Activated naive CD4-positive, alpha-beta T cell treated with Interleukin-2 at 50 U/mL for 16 hours (primary cell): ENCODE results near the gene HIPK4.
"Not testable (repeated sequence)": the region's sequence is repeated elsewhere in the genome, so short reads cannot be mapped to it uniquely, and the experiment has no call there.

Experiments
- DNase-seq: peaks from one replicate; pipeline ENCODE4 v3.0.0-alpha.2; 2020

HIPK4 gene

DNA sequence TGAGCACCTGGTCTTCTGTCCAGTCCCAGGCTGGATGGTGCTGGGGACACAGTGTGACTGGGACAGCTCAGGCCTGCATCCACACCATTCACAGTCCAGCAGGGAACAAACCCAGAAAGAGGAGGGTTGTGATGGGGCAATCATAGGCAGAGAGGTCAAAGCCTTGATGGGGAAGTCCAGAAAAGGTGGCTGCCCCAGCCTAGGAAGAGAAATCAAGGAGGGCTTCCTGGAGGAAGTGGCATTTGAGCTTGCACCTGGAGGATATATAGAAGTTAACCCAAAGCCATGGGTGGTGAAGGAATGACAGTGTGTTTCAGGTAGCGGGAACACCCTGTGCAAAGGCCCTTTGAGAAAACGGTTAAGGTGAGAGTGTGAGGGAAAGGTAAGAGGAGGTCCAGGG lies 25.8 kb upstream of the HIPK4 start:
- DNase-seq: no peak

DNA sequence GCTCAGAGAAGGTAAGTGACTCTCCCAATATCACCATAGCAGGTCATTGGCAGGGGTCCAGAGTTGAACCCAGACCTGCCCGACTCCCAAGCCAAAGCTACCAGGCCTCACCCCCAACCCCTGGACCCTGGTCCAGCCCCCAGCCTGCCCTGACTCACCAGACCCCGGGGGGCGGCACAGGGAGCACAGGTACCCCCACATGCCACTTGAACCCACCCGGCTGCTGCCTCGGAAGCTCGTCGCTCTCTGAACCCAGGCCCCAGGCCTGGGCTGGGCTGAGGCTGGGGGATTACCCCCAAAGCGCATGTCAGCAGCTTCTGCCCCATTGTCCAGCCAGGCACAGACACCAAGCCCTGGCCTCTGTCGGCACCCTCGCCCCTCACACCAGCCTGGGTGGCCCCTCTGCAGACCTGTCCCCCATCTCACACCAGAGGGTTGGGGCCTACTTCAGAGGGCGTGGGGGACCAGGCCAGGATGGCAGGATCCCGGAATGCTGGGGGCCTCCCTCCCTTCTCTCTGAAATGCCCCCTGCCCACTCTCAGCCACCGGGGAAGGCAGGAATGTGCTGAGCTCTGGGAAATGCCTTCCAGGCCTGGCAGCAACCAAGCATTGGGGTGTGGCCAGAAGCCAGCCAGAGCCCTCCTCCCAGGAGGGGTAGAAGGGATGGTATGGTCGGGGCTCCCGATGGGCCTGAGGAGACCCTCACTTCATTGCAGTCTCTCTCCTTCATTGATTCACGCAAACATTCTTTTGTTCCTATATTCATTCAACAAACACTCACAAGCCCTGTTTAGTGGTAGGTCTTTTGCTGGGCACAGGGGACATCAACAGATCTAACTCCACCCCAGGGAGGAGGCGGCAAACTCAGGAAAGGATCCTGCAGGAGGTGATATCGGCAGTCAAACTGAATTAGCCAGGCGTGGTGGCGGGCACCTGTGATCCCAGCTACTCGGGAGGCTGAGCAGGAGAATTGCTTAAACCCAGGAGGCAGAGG lies 24.9 kb upstream of the HIPK4 start:
- no peak for DNase-seq

DNA sequence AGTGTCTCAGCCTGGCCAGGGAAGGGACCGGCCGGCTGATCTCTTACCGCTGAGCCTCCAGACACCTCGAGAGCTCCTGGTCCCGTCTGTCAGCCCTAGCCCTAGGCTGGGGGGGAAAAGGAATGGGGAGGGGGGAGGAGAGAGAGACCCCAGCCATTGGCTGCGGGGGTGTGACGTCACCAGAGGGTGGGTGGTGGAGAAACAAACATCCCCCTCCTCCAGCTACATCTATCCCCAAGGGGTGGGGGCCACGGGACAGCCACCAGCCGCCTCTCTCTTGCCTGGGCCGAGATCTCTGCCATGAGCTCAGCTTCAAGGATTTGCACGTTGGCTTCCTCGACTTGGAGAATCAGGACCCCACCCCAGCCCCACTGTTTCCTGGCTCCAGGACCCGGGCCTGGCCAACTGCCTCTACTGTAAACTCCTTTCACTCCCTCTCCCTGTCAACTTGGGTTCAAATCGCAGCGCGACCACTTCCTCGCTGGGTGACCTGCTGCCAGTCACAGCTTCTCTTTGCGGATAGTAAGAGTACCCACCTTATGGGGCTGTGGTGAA lies 23.4 kb upstream of the HIPK4 start, which contains the start of gene PRX:
Gene PRX (minus strand): TSS at position 88 of the 555 bp plus-strand sequence. CDS start 5,446 bp downstream, outside the sequence.
- no peak for DNase-seq

GRCh38 chr19:40412866-40413265 lies 22.9 kb upstream of the HIPK4 start:
- no peak for DNase-seq

GRCh38 chr19:40411958-40412499 lies 22.0 kb upstream of the HIPK4 start:
- no peak for DNase-seq

GRCh38 chr19:40411125-40411842 lies 21.3 kb upstream of the HIPK4 start:
- no peak for DNase-seq

- DNase-seq: no peak
Measured at GRCh38 chr19:40410030-40410389, 20.0 kb upstream of the HIPK4 start.

DNA sequence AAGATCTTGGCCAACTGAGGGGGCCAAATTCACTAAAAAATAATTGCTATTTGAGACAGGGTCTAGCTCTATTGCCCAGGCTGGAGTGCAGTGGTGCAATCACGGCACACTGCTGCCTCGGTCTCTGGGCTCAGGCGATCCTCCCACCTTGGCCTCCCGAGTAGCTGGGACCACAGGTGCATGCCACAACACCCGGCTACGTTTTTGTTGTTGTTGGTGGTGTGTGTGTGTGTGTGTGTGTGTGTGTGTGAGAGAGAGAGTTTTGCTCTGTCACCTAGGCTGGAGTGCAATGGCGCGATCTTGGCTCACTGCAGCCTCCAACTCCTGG lies 18.6 kb upstream of the HIPK4 start:
- DNase-seq: not testable (repeated sequence)

DNA sequence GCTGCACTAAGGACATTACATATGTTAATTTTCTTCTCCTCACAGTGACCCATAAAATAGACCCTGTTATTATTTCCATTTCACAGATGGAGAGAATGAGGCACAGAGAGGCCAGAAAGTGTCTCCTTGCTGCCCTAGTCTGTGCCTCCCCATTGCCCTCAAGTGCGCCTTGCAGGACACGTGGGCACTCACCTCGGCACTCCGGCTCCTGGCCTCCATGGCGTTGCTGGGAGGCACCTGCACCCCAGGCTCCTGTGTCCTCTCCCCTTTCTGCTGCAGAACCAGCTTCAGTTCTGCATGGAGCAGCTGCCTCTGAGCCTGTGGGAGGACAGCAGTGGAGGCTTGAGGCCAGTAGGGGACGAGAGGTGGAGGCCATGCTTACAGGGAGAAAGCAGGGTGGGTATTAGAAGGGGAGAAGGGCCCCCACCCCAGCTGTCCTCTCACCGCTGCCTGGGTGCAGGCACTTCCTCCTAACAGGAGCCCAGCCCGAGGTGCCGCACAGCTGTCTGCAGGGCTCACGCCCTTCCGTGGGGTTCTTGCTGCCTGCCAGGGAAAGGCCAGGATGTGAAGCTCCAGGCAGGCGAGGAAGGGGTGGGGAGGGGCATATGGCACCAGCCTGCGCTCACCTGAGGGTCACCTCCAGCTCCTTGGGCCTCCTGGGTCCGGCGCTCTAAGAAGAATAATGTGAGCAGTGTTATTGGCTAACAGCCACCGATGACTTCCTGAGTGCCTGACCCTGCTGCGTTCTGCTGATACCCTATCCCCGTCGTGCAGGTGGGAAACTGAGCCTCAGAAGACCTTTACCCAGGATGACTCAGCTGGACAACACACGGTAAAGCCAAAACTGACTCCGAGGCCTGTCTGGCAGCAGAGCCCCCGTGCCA lies 18.0 kb upstream of the HIPK4 start:
- no peak for DNase-seq

GRCh38 chr19:40403262-40403984 lies 13.4 kb upstream of the HIPK4 start:
- peak; percentile 72 for DNase-seq

DNA sequence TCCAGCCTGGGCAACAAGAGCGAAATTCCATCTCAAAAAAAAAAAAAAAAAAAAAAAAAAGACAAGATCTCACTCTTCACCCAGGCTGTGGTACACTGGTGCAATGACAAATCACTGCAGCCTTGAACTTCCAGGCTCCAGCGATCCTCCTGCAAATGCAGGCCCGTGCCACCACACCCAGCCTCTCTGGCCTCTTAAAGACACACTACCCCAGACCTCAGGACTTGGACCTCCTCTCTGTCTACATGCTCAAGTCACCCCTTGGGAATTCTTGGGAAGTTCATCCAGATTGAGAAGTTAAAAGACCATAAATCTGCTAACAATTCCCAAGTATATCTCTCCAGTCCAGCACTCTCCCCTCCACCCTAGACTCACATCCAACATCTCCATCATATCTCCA lies 10.6 kb upstream of the HIPK4 start:
- no peak for DNase-seq

- peak; percentile 61 for DNase-seq
Measured at GRCh38 chr19:40398417-40399131, 8.6 kb upstream of the HIPK4 start.

DNA sequence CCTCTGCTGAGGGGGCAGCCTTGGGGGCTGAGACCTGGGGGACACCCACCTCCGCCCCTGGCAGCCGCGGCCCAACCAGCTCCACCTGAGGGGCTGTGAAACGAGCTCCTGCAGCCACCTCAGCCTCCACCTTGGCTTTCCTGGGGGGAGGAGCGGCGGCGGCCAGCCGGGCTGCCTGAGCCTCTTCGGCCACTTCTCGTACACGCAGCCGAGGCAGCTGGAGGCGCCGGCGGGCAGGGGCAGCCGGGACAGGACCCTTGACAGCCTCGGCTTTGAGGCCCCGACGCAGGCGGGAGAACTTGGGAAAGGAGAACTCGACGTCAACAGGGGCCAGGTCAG lies 7.6 kb upstream of the HIPK4 start:
- no peak for DNase-seq

DNA sequence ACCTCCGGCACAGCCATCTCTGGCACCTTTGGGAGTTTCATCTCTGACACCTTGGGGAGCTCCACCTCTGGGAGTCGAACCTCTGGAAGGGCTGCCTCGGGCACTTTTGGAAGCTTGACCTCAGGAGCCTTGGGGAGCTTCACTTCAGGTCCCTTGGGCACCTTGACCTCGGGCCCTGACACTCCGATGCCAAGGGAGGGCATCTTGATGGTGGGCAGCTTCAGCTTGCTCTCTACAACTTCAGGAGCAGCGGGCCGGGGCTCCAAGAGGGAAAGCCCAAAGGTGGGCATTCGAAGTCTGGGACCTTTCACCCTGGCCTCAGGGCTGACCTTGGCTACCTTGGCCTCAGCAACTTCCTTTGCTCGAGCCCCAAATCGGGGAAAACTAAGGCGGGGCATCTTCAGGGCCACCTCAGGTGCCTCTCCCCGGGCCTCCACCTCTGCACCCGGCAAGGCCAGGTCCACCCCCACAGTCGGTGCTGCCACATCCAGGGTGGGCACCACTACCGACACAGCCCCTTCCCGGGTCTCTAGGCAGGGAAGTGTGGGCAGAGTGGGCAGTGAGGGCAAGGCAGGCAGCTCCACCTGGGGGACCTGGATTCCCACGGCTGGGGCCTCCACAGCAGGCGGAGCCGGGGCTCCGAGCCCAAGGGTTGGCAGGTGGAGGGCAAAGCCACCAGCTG lies 7.0 kb upstream of the HIPK4 start:
- no peak for DNase-seq

GRCh38 chr19:40395956-40396355 lies 6.0 kb upstream of the HIPK4 start:
- DNase-seq: no peak

- no peak for DNase-seq
Measured at GRCh38 chr19:40394816-40395210, 4.8 kb upstream of the HIPK4 start.

- no peak for DNase-seq
Measured at GRCh38 chr19:40393894-40394815, 4.2 kb upstream of the HIPK4 start.

DNA sequence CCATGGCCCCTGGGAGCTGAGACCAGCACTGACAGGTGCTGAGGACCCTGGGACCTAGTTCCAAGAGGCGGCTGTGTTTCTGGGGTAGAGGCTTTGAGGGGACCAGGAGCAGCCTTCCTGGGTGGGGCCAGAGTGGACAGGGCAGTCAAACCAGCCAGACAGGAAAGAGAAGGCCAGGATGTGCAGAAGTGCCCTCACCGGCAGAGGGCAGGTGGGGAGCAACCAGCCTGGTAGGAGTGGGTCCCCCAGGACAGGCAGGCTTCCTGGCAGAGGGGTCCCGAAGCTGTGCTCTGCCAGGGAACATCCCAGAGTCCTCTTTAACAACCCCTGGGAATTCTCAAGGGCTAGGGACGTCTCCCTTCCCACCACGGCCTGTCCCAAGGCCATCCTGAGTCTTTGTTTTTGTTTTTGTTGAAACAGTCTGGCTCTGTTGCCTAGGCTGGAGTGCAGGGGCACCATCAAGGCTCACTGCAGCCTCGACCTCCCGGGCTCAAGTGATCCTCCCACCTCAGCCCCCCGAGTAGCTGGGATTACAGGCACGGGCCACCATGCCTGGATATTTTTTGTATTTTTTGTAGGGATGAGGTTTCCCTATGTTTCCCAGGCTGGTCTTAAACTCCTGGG lies 3.0 kb upstream of the HIPK4 start:
- DNase-seq: no peak

DNA sequence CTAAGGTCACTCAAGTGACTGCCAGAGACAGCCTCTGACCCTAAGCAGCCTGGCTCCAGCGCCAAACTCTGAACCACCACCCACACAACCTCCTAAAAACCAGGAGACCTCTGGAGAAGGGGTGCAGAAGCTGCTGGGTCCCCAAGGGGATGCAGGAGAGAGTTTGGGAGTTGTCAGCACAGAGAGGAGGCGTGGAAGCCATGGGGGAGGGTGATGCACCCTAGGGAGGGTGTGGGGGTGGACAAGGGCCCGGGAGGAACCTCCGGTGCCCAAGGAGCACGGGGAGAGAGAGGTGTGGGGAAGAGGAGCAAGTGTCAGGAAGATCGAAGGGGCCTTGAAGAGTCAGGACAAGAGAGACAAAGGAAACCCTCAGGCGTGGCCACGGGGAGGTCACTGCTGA lies 2.1 kb upstream of the HIPK4 start:
- no peak for DNase-seq
